HCT116 (cell line): ENCODE measurements around the gene USP1. TPM values are rescaled to one million over a fixed set of nuclear protein-coding genes. Genes with fewer than 3 reads are reported as not detected.

Source experiments
- ATAC-seq: fragments of 200-7000 bp; cut with Tn5 transposase; 2 replicates; pipeline ENCODE4 v1.9.1; 2020; ENCODE audit warnings: mild to moderate bottlenecking, moderate library complexity
- BruUV-seq: library from RNA; stranded (reverse); fragments of 400-500 nt; replicated peaks from 2 replicates; lab custom pipeline; 2021; lab: Mats Ljungman, UMichigan
- CTCF ChIA-PET: fragments of 300-600 bp; sonication (Branson Sonifier 250); formaldehyde crosslinking; loops from one replicate; lab custom pipeline; 2021; ENCODE audit warnings: antibody characterized with exemption; lab: Charles Lee
- POLR2A ChIA-PET: fragments of 300-600, 350-600 bp; sonication (Branson Sonifier 250); formaldehyde crosslinking; loops from one replicate; lab custom pipeline; 2021; ENCODE audit warnings: antibody characterized with exemption; lab: Charles Lee
- RAD21 ChIA-PET, 2 experiments: fragments of 300-600 bp; sonication (Branson Sonifier 250); formaldehyde crosslinking; loops; one replicate each; lab custom pipeline; 2023; ENCODE audit warnings: low total read pairs in 2 of 2; ENCODE audit not compliant: uncharacterized antibody in 2 of 2, unreplicated experiment in 2 of 2, low non-redundant PET in 1 of 2; lab: Charles Lee
- DNase-seq: peaks from one replicate; pipeline ENCODE4 v3.0.0-alpha.2; 2010; ENCODE audit warnings: low read depth, low spot score
- H2AFZ ChIP-seq: fragments of 200-600 bp; shearing (Covaris generic), sonication (generic); 2 replicates; pipeline ENCODE4 v1.6.1; 2017; ENCODE audit warnings: low read depth, mixed run types, mixed read lengths, antibody characterized with exemption, low read length; ENCODE audit not compliant: poor library complexity, severe bottlenecking
- H3K27ac ChIP-seq: 2 replicates; pipeline ENCODE4 v1.5.1; 2012; ENCODE audit warnings: low read depth, low read length
- H3K27me3 ChIP-seq: fragments of 200-600 bp; sonication (generic); 2 replicates; pipeline ENCODE4 v1.6.1; 2016; ENCODE audit warnings: mixed run types, low read length, mixed read lengths; ENCODE audit not compliant: insufficient read depth
- H3K36me3 ChIP-seq, 2 experiments: fragments of 200-500 bp in 1 of 2; fragments of 200-600 bp in 1 of 2; sonication (Bioruptor generic) in 1 of 2; sonication (generic) in 1 of 2; 2 replicates each; pipeline versions ENCODE4 v1.5.1 to v1.6.1; 2014 to 2016; ENCODE audit warnings: low read length in 2 of 2, inconsistent platforms in 1 of 2, mixed read lengths in 1 of 2, mixed run types in 1 of 2; ENCODE audit not compliant: insufficient read depth in 2 of 2, control insufficient read depth in 1 of 2
- H3K4me1 ChIP-seq, 2 experiments: fragments of 200-600 bp in 1 of 2; sonication (generic) in 1 of 2; 2 replicates each; pipeline versions ENCODE4 v1.5.1 to v1.6.1; 2012 to 2017; ENCODE audit warnings: low read length in 2 of 2, inconsistent platforms in 1 of 2, mild to moderate bottlenecking in 1 of 2, mixed read lengths in 1 of 2, mixed run types in 1 of 2, moderate library complexity in 1 of 2; ENCODE audit not compliant: insufficient read depth in 2 of 2, control insufficient read depth in 1 of 2
- H3K4me2 ChIP-seq: fragments of 200-600 bp; sonication (generic); 2 replicates; pipeline ENCODE4 v1.6.1; 2017; ENCODE audit warnings: mixed run types, low read length, mixed read lengths
- H3K4me3 ChIP-seq, 2 experiments: fragments of 200-600 bp in 1 of 2; sonication (generic) in 1 of 2; replicated peaks in 1 of 2; 2 replicates each; pipeline ENCODE4 v1.5.1; 2011 to 2016; ENCODE audit warnings: low read length in 2 of 2, control low read depth in 1 of 2, low read depth in 1 of 2, mild to moderate bottlenecking in 1 of 2, mixed read lengths in 1 of 2, mixed run types in 1 of 2
- H3K79me2 ChIP-seq: fragments of 200-600 bp; sonication (generic); 2 replicates; pipeline ENCODE4 v1.6.1; 2017; ENCODE audit warnings: mild to moderate bottlenecking, mixed run types, low read length, moderate library complexity, mixed read lengths; ENCODE audit not compliant: insufficient read depth
- H3K9ac ChIP-seq: fragments of 200-600 bp; sonication (generic); 2 replicates; pipeline ENCODE4 v1.6.1; 2016; ENCODE audit warnings: low read length, mixed read lengths
- H3K9me2 ChIP-seq: fragments of 200-600 bp; sonication (generic), shearing (Covaris generic); 2 replicates; pipeline ENCODE4 v1.6.1; 2017; ENCODE audit warnings: mixed run types, mild to moderate bottlenecking, moderate library complexity; ENCODE audit not compliant: insufficient read depth
- H3K9me3 ChIP-seq, 2 experiments: fragments of 200-500 bp in 1 of 2; fragments of 200-600 bp in 1 of 2; sonication (Bioruptor generic) in 1 of 2; sonication (generic) in 1 of 2; 2 replicates each; pipeline ENCODE4 v1.6.1; 2014 to 2017; ENCODE audit warnings: low read length in 2 of 2, mixed read lengths in 2 of 2, inconsistent platforms in 1 of 2, low read depth in 1 of 2, mild to moderate bottlenecking in 1 of 2, mixed run types in 1 of 2, moderate library complexity in 1 of 2; ENCODE audit not compliant: control insufficient read depth in 1 of 2, insufficient read depth in 1 of 2
- H4K20me1 ChIP-seq: fragments of 200-600 bp; sonication (generic), shearing (Covaris generic); 2 replicates; pipeline ENCODE4 v1.6.1; 2017; ENCODE audit warnings: mixed run types, mild to moderate bottlenecking, moderate library complexity; ENCODE audit not compliant: insufficient read depth
- ATF3 ChIP-seq: IDR thresholded peaks from 2 replicates; pipeline ENCODE4 v1.6.1; 2012
- REST ChIP-seq: IDR thresholded peaks from 2 replicates; pipeline ENCODE4 v1.6.1; 2012; ENCODE audit warnings: low read depth
- TCF7L2 ChIP-seq: IDR thresholded peaks from 2 replicates; pipeline ENCODE4 v1.7.0; 2011; ENCODE audit warnings: borderline replicate concordance, inconsistent platforms; ENCODE audit not compliant: insufficient read depth, insufficient read length; ENCODE audit errors: extremely low read depth
- ZBTB33 ChIP-seq: IDR thresholded peaks from 2 replicates; pipeline ENCODE4 v1.6.1; 2011; ENCODE audit warnings: mild to moderate bottlenecking, low read length, moderate library complexity; ENCODE audit not compliant: insufficient replicate concordance; ENCODE audit errors: extremely low read depth
- intact Hi-C: fragments of 100-400 bp; cut with micrococcal nuclease; formaldehyde crosslinking; loops from 2 replicates; pipeline ENCODE4 v1.10.0; 2022
- total RNA-seq: library from RNA; stranded (reverse); gene quantifications from one replicate; pipeline ENCODE4 v1.2.1, GENCODE V29; 2021; ENCODE audit not compliant: unreplicated experiment

The USP1 gene
- total RNA-seq, 1 experiment from 2014 or later = 37.8 TPM

GRCh38 chr1:62467092-62467491 lies 30.2 kb downstream of the USP1 start:
- peaks cover 0 to 3% of the 10 kb centered on the region in 2 experiments; a peak in 1 of 4 replicates for H3K9me3 ChIP-seq
- H3K79me2 ChIP-seq = no peaks in the 10 kb centered on the region
- no peak overlapping the region for H3K4me2 ChIP-seq
- TF ChIP-seq ZBTB33 (no peak), TCF7L2 (no peak), REST (no peak), ATF3 (no peak)
- DNase-seq = no peak
- intact Hi-C loops = no loop called here
- H3K27ac ChIP-seq = no peak overlapping the region
- H3K4me3 ChIP-seq = no peak overlapping the region
- no peak for ATAC-seq
- H3K9ac ChIP-seq = no peak overlapping the region
- no peaks in the 10 kb centered on the region for H3K36me3 ChIP-seq
- CTCF ChIA-PET = no interaction called here
- no TSS peak for BruUV-seq
- RAD21 ChIA-PET = no interaction called here
- no peak overlapping the region for H2AFZ ChIP-seq
- no peaks in the 10 kb centered on the region for H3K4me1 ChIP-seq
- H3K9me2 ChIP-seq = no peaks in the 10 kb centered on the region
- no peaks in the 10 kb centered on the region for H4K20me1 ChIP-seq
- H3K27me3 ChIP-seq = no peaks in the 10 kb centered on the region
- POLR2A ChIA-PET = no interaction called here
